ENCODE data around the gene FRY.

- no peak for TF ChIP-seq CTCF (conservative IDR thresholded peaks at IDR 0.05; ENCODE audit: low read length)
- TF ChIP-seq EZH2phosphoT487 (IDR thresholded peaks at IDR 0.05; ENCODE audit: borderline replicate concordance): no peak
Observed at GRCh38 chr13:32087955-32088747, 56.6 kb downstream of the FRY start.
